Effector CD4-positive, alpha-beta T cell (primary cell): ENCODE data around the gene SLC25A38.

Experiments
- DNase-seq: peaks from one replicate; pipeline ENCODE4 v3.0.0-alpha.2; 2020

Gene SLC25A38

DNA sequence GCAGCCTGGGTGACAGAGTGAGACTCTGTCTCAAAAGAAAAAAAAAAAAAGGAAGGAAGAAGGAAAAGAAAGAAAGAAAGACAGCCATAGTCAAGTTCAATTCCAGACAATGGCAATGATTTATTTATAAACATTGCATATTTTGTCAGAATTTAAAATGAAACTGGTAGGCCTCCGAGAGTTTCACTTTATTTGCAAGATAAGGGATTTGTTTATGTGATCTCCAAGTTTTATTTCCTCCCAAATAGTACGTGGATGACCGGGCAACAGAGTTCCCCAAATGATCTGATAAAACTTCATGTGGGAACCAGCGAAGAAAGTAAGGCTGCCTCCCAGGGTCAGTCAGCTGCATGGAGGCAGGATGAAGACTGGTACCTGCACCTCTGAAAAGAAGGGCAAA, 55.7 kb downstream of the SLC25A38 start:
- DNase-seq = no peak

- DNase-seq = no peak
These were observed 57.1 kb downstream of the SLC25A38 start for GRCh38 chr3:39440316-39440715.

GRCh38 chr3:39443530-39443929, 60.4 kb downstream of the SLC25A38 start:
- no peak for DNase-seq

- no peak for DNase-seq
These were observed 62.8 kb downstream of the SLC25A38 start for GRCh38 chr3:39445927-39446326.

DNA sequence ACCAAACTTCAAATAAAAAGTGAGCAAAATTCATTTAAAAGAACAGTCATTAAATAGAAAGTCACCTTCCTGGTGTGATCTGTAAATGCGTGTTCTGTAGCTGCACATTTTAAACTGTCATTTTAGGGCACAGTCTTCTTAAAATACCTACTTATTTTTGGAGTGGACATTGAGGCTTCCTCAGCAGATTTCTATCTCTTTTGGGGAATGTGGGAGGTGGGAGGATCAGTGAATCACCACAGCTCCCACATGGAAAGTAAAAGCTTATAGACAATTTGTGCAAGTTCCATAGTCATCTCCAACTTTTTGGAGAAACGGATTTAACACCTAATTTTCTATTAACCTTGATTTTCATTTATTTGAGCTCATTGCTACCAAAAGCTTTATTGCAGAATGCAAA, 63.3 kb downstream of the SLC25A38 start:
- DNase-seq = no peak
